ENCODE measurements around the gene CC2D2B.
"Not testable (repeated sequence)": the region's sequence is repeated elsewhere in the genome, so short reads cannot be mapped to it uniquely, and the experiment has no call there.

The CC2D2B gene

GRCh38 chr10:95905897-95906580 is 1.7 kb upstream of the CC2D2B start:
- not testable (repeated sequence) for DNase-seq (ENCODE audit: low spot score)

GRCh38 chr10:95906677-95907455 is 909 bp upstream of the CC2D2B start:
- peak; percentile 51 for DNase-seq (ENCODE audit: low spot score)

- no peak for DNase-seq (ENCODE audit: low spot score)
Observed at GRCh38 chr10:95908450-95908849, 675 bp downstream of the CC2D2B start.

- DNase-seq (ENCODE audit: low spot score): no peak
Observed at GRCh38 chr10:95909561-95909960, 1.8 kb downstream of the CC2D2B start.

GRCh38 chr10:95916039-95916438 is 8.3 kb downstream of the CC2D2B start:
- not testable (repeated sequence) for DNase-seq (ENCODE audit: low spot score)

- DNase-seq (ENCODE audit: low spot score): no peak
Observed at GRCh38 chr10:95920798-95921426, 13.1 kb downstream of the CC2D2B start.

- DNase-seq (ENCODE audit: low spot score): no peak
Observed at GRCh38 chr10:95925033-95925432, 17.3 kb downstream of the CC2D2B start.

GRCh38 chr10:95935429-95935828 is 27.7 kb downstream of the CC2D2B start:
- no peak for DNase-seq (ENCODE audit: low spot score)

GRCh38 chr10:95941115-95941514 is 33.3 kb downstream of the CC2D2B start:
- DNase-seq (ENCODE audit: low spot score): no peak

- no peak for DNase-seq (ENCODE audit: low spot score)
Observed at GRCh38 chr10:95963202-95963990, 55.6 kb downstream of the CC2D2B start.

GRCh38 chr10:95963991-95964389 is 56.2 kb downstream of the CC2D2B start:
- no peak for DNase-seq (ENCODE audit: low spot score)

- DNase-seq (ENCODE audit: low spot score): no peak
Observed at GRCh38 chr10:95964756-95965155, 57.0 kb downstream of the CC2D2B start.

- DNase-seq (ENCODE audit: low spot score): no peak
Observed at GRCh38 chr10:95976362-95977229, 68.8 kb downstream of the CC2D2B start.

GRCh38 chr10:95982200-95982599 is 74.4 kb downstream of the CC2D2B start:
- DNase-seq (ENCODE audit: low spot score): no peak

- no peak for DNase-seq (ENCODE audit: low spot score)
Observed at GRCh38 chr10:95987685-95988426, 80.1 kb downstream of the CC2D2B start.

GRCh38 chr10:95988702-95989101 is 80.9 kb downstream of the CC2D2B start:
- DNase-seq (ENCODE audit: low spot score): no peak

- DNase-seq (ENCODE audit: low spot score): not testable (repeated sequence)
Observed at GRCh38 chr10:95994376-95994775, 86.6 kb downstream of the CC2D2B start.

- DNase-seq (ENCODE audit: low spot score): no peak
Observed at GRCh38 chr10:95998255-95998784, 90.5 kb downstream of the CC2D2B start.

GRCh38 chr10:96013956-96014355 is 106.2 kb downstream of the CC2D2B start:
- no peak for DNase-seq (ENCODE audit: low spot score)

GRCh38 chr10:96014473-96015102 is 106.8 kb downstream of the CC2D2B start:
- no peak for DNase-seq (ENCODE audit: low spot score)
